Neural progenitor cell (in vitro differentiated cells): ENCODE results near the gene LARP1.

Experiments used
- CTCF ChIP-seq: fragments of 200-600 bp; sonication (generic); IDR thresholded peaks from 2 replicates; pipeline ENCODE4 v1.5.1; 2017; ENCODE audit warnings: antibody characterized with exemption, mild to moderate bottlenecking
- EZH2 ChIP-seq: fragments of 200-600 bp; sonication (generic); IDR thresholded peaks from 2 replicates; pipeline ENCODE4 v1.6.1; 2017; ENCODE audit warnings: antibody characterized with exemption, mild to moderate bottlenecking, moderate library complexity
- EZH2phosphoT487 ChIP-seq: fragments of 200-600 bp; sonication (generic); IDR thresholded peaks from 2 replicates; pipeline ENCODE4 v1.6.1; 2017; ENCODE audit warnings: antibody characterized with exemption

GRCh38 chr5:154745349-154745748 lies 9.8 kb upstream of the LARP1 start:
- no peak for TF ChIP-seq CTCF
- TF ChIP-seq EZH2phosphoT487: no peak
- TF ChIP-seq EZH2: no peak
